Heart left ventricle (tissue), 16 donors: ENCODE data around the gene SORBS2. TPM values are rescaled to one million over a fixed set of nuclear protein-coding genes. Genes with fewer than 3 reads are reported as not detected.

Experiments
- ATAC-seq, 4 donors: fragments of 200-7000 bp; cut with Tn5 transposase; one replicate each; pipeline ENCODE4 v1.9.1; 2020 to 2022; ENCODE audit warnings: moderate library complexity in 4 of 4, mild to moderate bottlenecking in 3 of 4, moderate number of reproducible peaks in 1 of 4
- DNase-seq, 5 donors: peaks; one replicate each; pipeline ENCODE4 v3.0.0-alpha.2; 2020
- H3K27ac ChIP-seq, 12 donors: fragments of 200-600 bp; sonication (generic) in 4 of 12; one replicate each; pipeline versions ENCODE4 v1.5.0 to v1.8.0; 2016 to 2022; ENCODE audit warnings: mild to moderate bottlenecking in 2 of 12
- H3K27me3 ChIP-seq, 9 donors: fragments of 200-600 bp; sonication (generic) in 2 of 9; one replicate each; pipeline versions ENCODE4 v1.5.1 to v1.8.0; 2016 to 2022; ENCODE audit warnings: mild to moderate bottlenecking in 3 of 9
- H3K36me3 ChIP-seq, 9 donors: fragments of 200-600 bp; sonication (generic) in 2 of 9; one replicate each; pipeline versions ENCODE4 v1.5.0 to v1.8.0; 2018 to 2022; ENCODE audit warnings: mild to moderate bottlenecking in 2 of 9
- H3K4me1 ChIP-seq, 12 donors: fragments of 200-600 bp; sonication (generic) in 4 of 12; one replicate each; pipeline versions ENCODE4 v1.5.0 to v1.8.0; 2016 to 2022; ENCODE audit warnings: mild to moderate bottlenecking in 3 of 12
- H3K4me3 ChIP-seq, 12 donors: fragments of 200-600 bp; sonication (generic) in 4 of 12; one replicate each; pipeline versions ENCODE4 v1.5.0 to v1.8.0; 2017 to 2022; ENCODE audit warnings: mild to moderate bottlenecking in 9 of 12, moderate library complexity in 4 of 12
- H3K9me3 ChIP-seq, 12 donors: fragments of 200-600 bp; sonication (generic) in 4 of 12; one replicate each; pipeline versions ENCODE4 v1.5.0 to v1.8.0; 2016 to 2022; ENCODE audit warnings: mild to moderate bottlenecking in 1 of 12
- POLR2A ChIP-seq, 2 donors: fragments of 450-650 bp; IDR thresholded peaks; one replicate each; pipeline ENCODE4 v1.6.1; 2017; ENCODE audit warnings: antibody characterized with exemption in 2 of 2, mild to moderate bottlenecking in 2 of 2, moderate library complexity in 2 of 2
- WGBS, 4 donors: extraction: QIAGEN DNeasy Blood & Tissue Kit in 2 of 4; methylation state at CpG; one replicate each; pipeline versions ENCODE4 v1.1.5 to v1.1.7; 2013 to 2018; 5-methylcytosine and 5-hydroxymethylcytosine counted together
- intact Hi-C, 10 donors: fragments of 100-400 bp; cut with DNase I; formaldehyde crosslinking; loops; one replicate each; pipeline versions ENCODE4 v1.11.1 to v1.14.2; 2022
- polyA plus RNA-seq, 2 donors: library from polyadenylated mRNA; stranded (reverse); fragments of 200-250 nt; gene quantifications; one replicate each; pipeline ENCODE4 v1.2.3, GENCODE V29; 2013
- total RNA-seq, 9 donors: library from RNA; depleted of rRNA in 2 of 9; stranded (reverse); fragments of >200 nt in 2 of 9; fragmentation: NEBNext Ultra II Directional in 3 of 9; extraction: Animal tissue kit (Norgen Biotek cat#: 25700) in 3 of 9; gene quantifications; one replicate each; pipeline versions ENCODE4 v1.1.0 to v1.2.4, GENCODE V29; 2016 to 2023
- TF ChIP-seq, protein P1 (sequence below), 12 donors: fragments of 200-600 bp; sonication (generic) in 4 of 12; IDR thresholded peaks; one replicate each; pipeline versions ENCODE4 v1.5.0 to v1.8.0; 2018 to 2022; ENCODE audit warnings: antibody characterized with exemption in 12 of 12, mild to moderate bottlenecking in 5 of 12
- donor health status: ischemic (EF 13 %, LVEDD 7.1; RV severe dilation, severe dysfunction).
- donor health status: healthy with polysubstance abuse.
- donor health status: DM: no; HTN: yes; CAD: no.
- donor health status: DM: no; HTN: no; CAD: no.
- donor health status: ischemic (EF 25% LVEDD 6.9; RV normal size, moderate dysfunction).
- donor health status: ischemic (EF 25% LVEDD 5.7; RV mildly dilated, moderate dysfunction).
- donor health status: healthy.
- donor health status: DM: yes; HTN: yes; CAD: no.
- donor health status: ischemic (EF 35%, LVEDD 5.7; RV mildly dilated, moderate dysfunction).
- donor health status: nonischemic (EF 11% LVEDD 7.7; RV severe dilation, severe dysfunction).
- donor health status: DM: yes; HTN: yes; CAD: no.
- donor health status: PGD.
- donor health status: ischemic (EF 29% LVEDD 5.4; RV normal size, mild dysfunction).
- donor health status: nonischemic (EF 23%, LVEDD 6.1; RV moderate dilation, normal function).

Gene SORBS2
- total and polyA plus RNA-seq, 11 donors, result 254 to 2,158 (median 1,369) TPM

DNA sequence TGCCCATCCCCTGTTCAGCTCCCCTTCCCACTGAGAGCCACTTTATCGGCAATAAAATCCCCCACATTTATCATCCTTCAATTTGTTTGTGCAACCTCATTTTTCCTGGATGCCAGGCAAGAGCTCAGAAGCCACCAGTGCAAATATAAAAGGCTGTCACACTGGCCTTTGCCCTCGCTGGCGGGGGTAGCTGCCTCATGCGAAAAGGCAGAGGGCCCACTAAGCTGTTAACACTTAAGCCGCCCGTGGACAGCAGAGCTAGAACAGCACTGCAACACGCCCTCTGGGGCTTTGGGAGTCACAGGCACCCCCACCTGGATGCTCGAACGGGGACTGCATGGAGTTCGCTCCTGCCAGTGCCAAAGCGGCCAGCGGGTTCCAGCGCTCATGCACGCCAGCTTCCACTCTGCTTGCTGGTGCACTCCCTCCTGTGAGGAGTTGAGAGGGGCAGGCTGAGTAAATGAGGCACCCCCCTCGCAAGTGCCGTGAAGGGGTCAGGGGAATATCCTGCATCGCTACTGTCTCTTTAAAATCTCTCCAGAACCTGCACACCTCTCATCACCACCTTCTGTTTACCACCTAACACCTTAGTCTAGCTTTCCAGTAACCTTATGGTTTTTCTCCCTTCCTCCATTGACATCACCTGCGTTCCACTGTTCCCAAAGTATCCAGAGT is 99.5 kb downstream of the SORBS2 start:
- ATAC-seq, result peak in 2 of 4 donors; percentile 4 to 19
- Histone ChIP-seq H3K4me3 (no peak overlapping the region), H3K4me1 (peaks cover 3 to 95% (median 44%) of the 10 kb centered on the region in 12 donors), H3K27me3 (no peaks in the 10 kb centered on the region), H3K36me3 (peaks cover 0 to 2% (median 0%) of the 10 kb centered on the region in 9 donors), H3K9me3 (no peaks in the 10 kb centered on the region), H3K27ac (peak overlapping the region in 8 of 12 donors; percentile 14 to 62 (median 28))
- TF ChIP-seq, protein P1, sequence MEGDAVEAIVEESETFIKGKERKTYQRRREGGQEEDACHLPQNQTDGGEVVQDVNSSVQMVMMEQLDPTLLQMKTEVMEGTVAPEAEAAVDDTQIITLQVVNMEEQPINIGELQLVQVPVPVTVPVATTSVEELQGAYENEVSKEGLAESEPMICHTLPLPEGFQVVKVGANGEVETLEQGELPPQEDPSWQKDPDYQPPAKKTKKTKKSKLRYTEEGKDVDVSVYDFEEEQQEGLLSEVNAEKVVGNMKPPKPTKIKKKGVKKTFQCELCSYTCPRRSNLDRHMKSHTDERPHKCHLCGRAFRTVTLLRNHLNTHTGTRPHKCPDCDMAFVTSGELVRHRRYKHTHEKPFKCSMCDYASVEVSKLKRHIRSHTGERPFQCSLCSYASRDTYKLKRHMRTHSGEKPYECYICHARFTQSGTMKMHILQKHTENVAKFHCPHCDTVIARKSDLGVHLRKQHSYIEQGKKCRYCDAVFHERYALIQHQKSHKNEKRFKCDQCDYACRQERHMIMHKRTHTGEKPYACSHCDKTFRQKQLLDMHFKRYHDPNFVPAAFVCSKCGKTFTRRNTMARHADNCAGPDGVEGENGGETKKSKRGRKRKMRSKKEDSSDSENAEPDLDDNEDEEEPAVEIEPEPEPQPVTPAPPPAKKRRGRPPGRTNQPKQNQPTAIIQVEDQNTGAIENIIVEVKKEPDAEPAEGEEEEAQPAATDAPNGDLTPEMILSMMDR (IDR thresholded peaks at IDR 0.05), result no peak
- no peak for TF ChIP-seq POLR2A (IDR thresholded peaks at IDR 0.05)
- intact Hi-C loops, result no loop called here
- whole genome bisulfite sequencing, 4 donors, result 43 to 74% (median 53%) methylated on average over 15 to 18 of the region's 18 CpGs
- peak in 1 of 5 donors; percentile 39 for DNase-seq

DNA sequence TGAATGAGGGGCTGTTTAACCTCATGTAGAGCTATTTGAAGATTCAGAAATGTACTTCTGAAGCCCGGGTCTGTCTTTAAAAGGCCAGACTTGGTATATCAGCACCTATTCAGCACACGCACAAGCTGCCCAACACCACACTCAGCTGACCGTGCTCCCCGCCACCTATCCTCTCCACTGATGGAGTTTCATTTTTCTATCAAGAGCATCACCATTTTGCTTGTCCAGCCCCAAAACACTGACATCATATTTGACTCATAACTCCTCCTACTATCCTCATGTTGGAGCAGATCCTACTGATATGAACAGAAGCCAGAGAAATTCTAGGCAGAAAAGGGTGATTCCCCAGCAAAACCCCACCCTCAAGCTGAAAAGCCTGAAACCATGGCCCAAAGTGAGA is 100.3 kb downstream of the SORBS2 start:
- DNase-seq (no peak), ATAC-seq (no peak)
- WGBS, 4 donors, result 46 to 67% (median 54%) methylated on average over 4 of the region's 4 CpGs
- Histone ChIP-seq H3K27me3 (no peaks in the 10 kb centered on the region), H3K4me3 (no peak overlapping the region), H3K9me3 (no peaks in the 10 kb centered on the region), H3K27ac (peak overlapping the region in 5 of 12 donors; percentile 14 to 62 (median 45)), H3K4me1 (peaks cover 3 to 94% (median 42%) of the 10 kb centered on the region in 12 donors), H3K36me3 (peaks cover 0 to 4% (median 0%) of the 10 kb centered on the region in 9 donors)
- intact Hi-C loops, result no loop called here
- TF ChIP-seq, protein P1 (IDR thresholded peaks at IDR 0.05), result no peak
- no peak for TF ChIP-seq POLR2A (IDR thresholded peaks at IDR 0.05)

DNA sequence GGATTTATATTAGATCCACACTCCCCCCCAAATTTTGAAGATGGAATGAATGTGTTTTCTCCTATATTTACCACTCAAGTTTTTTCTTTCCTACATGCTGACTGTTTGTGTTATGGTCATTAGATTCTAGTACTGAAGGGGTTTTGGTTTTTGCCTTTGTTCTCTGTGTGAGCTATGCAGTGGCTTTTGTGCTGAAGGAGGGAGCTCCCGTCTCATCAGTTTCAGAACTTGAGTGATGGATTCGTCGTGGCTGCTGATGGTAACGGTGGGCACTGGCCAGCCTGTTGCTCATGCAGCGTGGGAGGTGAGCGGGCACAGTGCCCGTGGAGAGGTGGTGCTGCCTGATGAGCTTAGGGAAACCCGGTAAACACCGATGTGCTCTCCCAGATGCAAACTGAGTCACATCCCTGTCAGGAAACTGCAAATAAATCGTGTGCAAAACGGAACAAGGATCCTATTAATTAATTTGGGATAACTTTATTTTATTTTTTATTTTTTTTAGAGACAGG is 101.5 kb downstream of the SORBS2 start:
- H3K27ac ChIP-seq, result peak overlapping the region in 7 of 12 donors; percentile 27 to 69 (median 57)
- DNase-seq, result peak in 1 of 5 donors; percentile 40
- 42 to 54% (median 47%) methylated on average over 11 of the region's 11 CpGs for WGBS, 4 donors
- no peaks in the 10 kb centered on the region for H3K27me3 ChIP-seq
- intact Hi-C loops, result no loop called here
- peak in 3 of 4 donors; percentile 8 to 32 (median 29) for ATAC-seq
- H3K9me3 ChIP-seq, result peaks cover 0 to 6% (median 1%) of the 10 kb centered on the region in 12 donors
- H3K4me3 ChIP-seq, result no peak overlapping the region
- H3K4me1 ChIP-seq, result peaks cover 3 to 87% (median 33%) of the 10 kb centered on the region in 12 donors
- H3K36me3 ChIP-seq, result peaks cover 0 to 8% (median 0%) of the 10 kb centered on the region in 9 donors
- TF ChIP-seq POLR2A (IDR thresholded peaks at IDR 0.05), result no peak
- TF ChIP-seq, protein P1 (IDR thresholded peaks at IDR 0.05), result no peak

DNA sequence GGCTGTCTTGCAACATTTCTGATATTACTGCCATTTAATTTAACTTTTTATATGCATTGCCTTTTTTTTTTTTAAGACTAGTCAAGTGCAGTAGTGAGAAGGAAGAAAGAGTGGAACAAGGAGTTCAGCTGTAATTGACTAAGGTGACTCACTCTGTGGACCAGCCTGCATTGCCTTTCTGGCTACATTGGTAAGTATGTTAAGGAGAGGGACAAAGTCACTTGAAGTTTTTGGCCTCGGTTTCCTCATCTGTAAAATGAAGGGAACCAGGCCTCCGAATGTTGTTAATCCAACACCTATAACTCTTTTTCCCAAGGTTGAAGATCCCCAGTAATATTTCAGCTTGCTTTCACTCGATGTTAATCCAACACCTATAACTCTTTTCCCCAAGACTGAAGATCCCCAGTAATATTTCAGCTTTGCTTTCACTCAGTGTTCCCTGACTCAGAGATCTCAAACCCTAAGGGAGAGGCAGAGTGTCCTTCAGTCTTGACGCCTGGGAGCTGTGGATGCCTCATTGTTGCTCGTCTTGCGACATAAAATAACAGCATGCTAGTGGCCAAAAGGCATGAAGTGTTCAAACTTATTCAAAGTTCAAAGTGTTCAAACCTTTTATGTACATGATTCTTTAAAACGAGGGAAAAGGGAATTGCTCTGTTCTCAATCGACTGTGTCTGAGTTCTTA is 102.0 kb downstream of the SORBS2 start:
- peak in 1 of 4 donors; percentile 27 for ATAC-seq

More for the DNA sequence above, 102.0 kb downstream of the SORBS2 start:
- Histone ChIP-seq H3K4me3 (no peak overlapping the region), H3K9me3 (peaks cover 0 to 10% (median 2%) of the 10 kb centered on the region in 12 donors), H3K27me3 (no peaks in the 10 kb centered on the region), H3K27ac (peak overlapping the region in 11 of 12 donors; percentile 7 to 69 (median 40)), H3K4me1 (peaks cover 3 to 81% (median 31%) of the 10 kb centered on the region in 12 donors), H3K36me3 (peaks cover 0 to 10% (median 0%) of the 10 kb centered on the region in 9 donors)
- intact Hi-C loops, result no loop called here
- no peak for DNase-seq
- WGBS, 4 donors, result 68 to 78% (median 71%) methylated on average over 7 to 8 of the region's 8 CpGs
- TF ChIP-seq, protein P1 (IDR thresholded peaks at IDR 0.05), result no peak
- no peak for TF ChIP-seq POLR2A (IDR thresholded peaks at IDR 0.05)
